HG02981 (cell line): Measurements from ENCODE around the gene RUNDC1.
A peak's percentile ranks its signal among the peaks of the same experiment; 100 is the strongest.
"Not testable (repeated sequence)": the region's sequence is repeated elsewhere in the genome, so short reads cannot be mapped to it uniquely, and the experiment has no call there.

Experiments used
- ATAC-seq: cut with Tn5 transposase; IDR thresholded peaks from one replicate; pipeline ENCODE4 v1.9.1; 2021; ENCODE audit warnings: mild to moderate bottlenecking, moderate library complexity; ENCODE audit not compliant: unreplicated experiment

The RUNDC1 gene

GRCh38 chr17:42989726-42990652 lies 9.6 kb downstream of the RUNDC1 start:
- ATAC-seq, result no peak

- ATAC-seq, result no peak
Observed at GRCh38 chr17:42991471-42991870, 11.1 kb downstream of the RUNDC1 start.

GRCh38 chr17:42992872-42993271 lies 12.5 kb downstream of the RUNDC1 start:
- ATAC-seq, result no peak

- not testable (repeated sequence) for ATAC-seq
Observed at GRCh38 chr17:42993913-42994312, 13.5 kb downstream of the RUNDC1 start.

GRCh38 chr17:42997390-42997983 lies 17.1 kb downstream of the RUNDC1 start:
- ATAC-seq, result no peak

- ATAC-seq, result peak; percentile 93
Observed at GRCh38 chr17:42997984-42998938, 17.9 kb downstream of the RUNDC1 start, which contains the start of gene RPL27. TSS of gene RPL27 (plus strand) at chr17:42998419. CDS start at chr17:42998751, 332 bp downstream.

GRCh38 chr17:42999003-42999525 lies 18.7 kb downstream of the RUNDC1 start:
- no peak for ATAC-seq

GRCh38 chr17:43000894-43001293 lies 20.5 kb downstream of the RUNDC1 start:
- ATAC-seq, result not testable (repeated sequence)

- no peak for ATAC-seq
Observed at GRCh38 chr17:43003542-43004172, 23.3 kb downstream of the RUNDC1 start.

GRCh38 chr17:43006639-43007551 lies 26.5 kb downstream of the RUNDC1 start, which contains the start of gene IFI35:
TSS of gene IFI35 (plus strand) at chr17:43006784. CDS start at chr17:43006948, 164 bp downstream.
- peak; percentile 61 for ATAC-seq

GRCh38 chr17:43010667-43011308 lies 30.4 kb downstream of the RUNDC1 start:
- ATAC-seq, result no peak

- no peak for ATAC-seq
Observed at GRCh38 chr17:43011728-43012472, 31.5 kb downstream of the RUNDC1 start.

GRCh38 chr17:43013296-43013695 lies 32.9 kb downstream of the RUNDC1 start:
- no peak for ATAC-seq

- no peak for ATAC-seq
Observed at GRCh38 chr17:43014020-43014648, 33.8 kb downstream of the RUNDC1 start.

- no peak for ATAC-seq
Observed at GRCh38 chr17:43014649-43015542, 34.5 kb downstream of the RUNDC1 start.

GRCh38 chr17:43015579-43015978 lies 35.2 kb downstream of the RUNDC1 start:
- ATAC-seq, result no peak
